Osteoblast (primary cell): ENCODE measurements around the gene HDHD5. TPM values are rescaled to one million over a fixed set of nuclear protein-coding genes. Genes with fewer than 3 reads are reported as not detected.

Experiments
- DNase-seq: peaks from one replicate; pipeline ENCODE4 v3.0.0; 2011; ENCODE audit warnings: low spot score, mixed read lengths; ENCODE audit not compliant: insufficient read length; ENCODE audit errors: missing footprints
- H2AFZ ChIP-seq: 2 replicates; pipeline ENCODE4 v1.6.0; 2011; ENCODE audit warnings: mild to moderate bottlenecking, low read length
- H3K27ac ChIP-seq: 2 replicates; pipeline ENCODE4 v1.5.1; 2011; ENCODE audit warnings: mild to moderate bottlenecking, low read depth, low read length, moderate library complexity
- H3K27me3 ChIP-seq: 2 replicates; pipeline ENCODE4 v1.6.0; 2012; ENCODE audit warnings: mild to moderate bottlenecking, control low read depth, inconsistent platforms, low read length, moderate library complexity; ENCODE audit not compliant: insufficient read depth
- H3K36me3 ChIP-seq: 2 replicates; pipeline ENCODE4 v1.5.1; 2011; ENCODE audit warnings: mild to moderate bottlenecking, low read length, control low read depth, moderate library complexity; ENCODE audit not compliant: insufficient read depth
- H3K4me1 ChIP-seq: 2 replicates; pipeline ENCODE4 v1.5.1; 2011; ENCODE audit warnings: mild to moderate bottlenecking, low read length, control low read depth, moderate library complexity; ENCODE audit not compliant: insufficient read depth
- H3K4me2 ChIP-seq: 2 replicates; pipeline ENCODE4 v1.6.0; 2011; ENCODE audit warnings: mild to moderate bottlenecking, low read length; ENCODE audit not compliant: insufficient read depth
- H3K4me3 ChIP-seq: fragments of 200-600 bp; sonication (generic); 3 replicates; pipeline ENCODE4 v1.5.1; 2012; ENCODE audit warnings: mild to moderate bottlenecking, low read length, inconsistent platforms; ENCODE audit not compliant: insufficient read depth
- H3K79me2 ChIP-seq: 2 replicates; pipeline ENCODE4 v1.6.0; 2012; ENCODE audit warnings: mild to moderate bottlenecking, low read length, control low read depth, inconsistent platforms; ENCODE audit not compliant: insufficient read depth
- H3K9me3 ChIP-seq: 2 replicates; pipeline ENCODE4 v1.5.1; 2011; ENCODE audit warnings: low read depth, low read length, control low read depth
- H4K20me1 ChIP-seq: 2 replicates; pipeline ENCODE4 v1.6.0; 2012; ENCODE audit warnings: mild to moderate bottlenecking, low read length, control low read depth; ENCODE audit not compliant: insufficient read depth
- CTCF ChIP-seq: IDR thresholded peaks from 2 replicates; pipeline ENCODE4 v1.5.1; 2011; ENCODE audit warnings: mild to moderate bottlenecking, low read depth, low read length, moderate library complexity; ENCODE audit errors: extremely low read depth
- total RNA-seq: library from RNA; depleted of rRNA; stranded (reverse); fragments of >200 nt; gene quantifications from 2 replicates; pipeline ENCODE4 v1.2.3, GENCODE V29; 2012

HDHD5 gene
- total RNA-seq, 1 donor: 31.8 TPM

- H4K20me1 ChIP-seq: peaks cover 3% of the 10 kb centered on the region
- H3K27me3 ChIP-seq: no peaks in the 10 kb centered on the region
- H3K79me2 ChIP-seq: no peaks in the 10 kb centered on the region
- H3K27ac ChIP-seq: no peak overlapping the region
- DNase-seq: peak; percentile 77
- no peaks in the 10 kb centered on the region for H3K9me3 ChIP-seq
- no peak overlapping the region for H2AFZ ChIP-seq
- no peak for TF ChIP-seq CTCF
- no peaks in the 10 kb centered on the region for H3K36me3 ChIP-seq
- H3K4me2 ChIP-seq: no peak overlapping the region
- no peaks in the 10 kb centered on the region for H3K4me1 ChIP-seq
- no peak overlapping the region for H3K4me3 ChIP-seq
Measured at GRCh38 chr22:17137170-17137569, 21.9 kb downstream of the HDHD5 start.

- no peak overlapping the region for H3K27ac ChIP-seq
- DNase-seq: no peak
- no peaks in the 10 kb centered on the region for H3K79me2 ChIP-seq
- no peaks in the 10 kb centered on the region for H3K36me3 ChIP-seq
- peaks cover 3% of the 10 kb centered on the region for H4K20me1 ChIP-seq
- no peaks in the 10 kb centered on the region for H3K4me1 ChIP-seq
- H3K9me3 ChIP-seq: no peaks in the 10 kb centered on the region
- H3K27me3 ChIP-seq: no peaks in the 10 kb centered on the region
- no peak for TF ChIP-seq CTCF
- H2AFZ ChIP-seq: no peak overlapping the region
- no peak overlapping the region for H3K4me2 ChIP-seq
- no peak overlapping the region for H3K4me3 ChIP-seq
Measured at GRCh38 chr22:17135153-17135760, 23.8 kb downstream of the HDHD5 start.

- H3K9me3 ChIP-seq: no peaks in the 10 kb centered on the region
- H3K4me3 ChIP-seq: no peak overlapping the region
- no peak for TF ChIP-seq CTCF
- H4K20me1 ChIP-seq: peaks cover 3% of the 10 kb centered on the region
- no peaks in the 10 kb centered on the region for H3K4me1 ChIP-seq
- H3K27ac ChIP-seq: no peak overlapping the region
- no peak for DNase-seq
- H3K36me3 ChIP-seq: no peaks in the 10 kb centered on the region
- no peak overlapping the region for H2AFZ ChIP-seq
- H3K27me3 ChIP-seq: no peaks in the 10 kb centered on the region
- no peaks in the 10 kb centered on the region for H3K79me2 ChIP-seq
- no peak overlapping the region for H3K4me2 ChIP-seq
Measured at GRCh38 chr22:17133137-17133536, 25.9 kb downstream of the HDHD5 start.

- H3K4me3 ChIP-seq: no peak overlapping the region
- no peaks in the 10 kb centered on the region for H3K27me3 ChIP-seq
- no peaks in the 10 kb centered on the region for H3K4me1 ChIP-seq
- peaks cover 3% of the 10 kb centered on the region for H4K20me1 ChIP-seq
- no peak overlapping the region for H3K4me2 ChIP-seq
- H3K79me2 ChIP-seq: no peaks in the 10 kb centered on the region
- DNase-seq: no peak
- H3K27ac ChIP-seq: no peak overlapping the region
- no peaks in the 10 kb centered on the region for H3K9me3 ChIP-seq
- H2AFZ ChIP-seq: no peak overlapping the region
- TF ChIP-seq CTCF: no peak
- H3K36me3 ChIP-seq: no peaks in the 10 kb centered on the region
Measured at GRCh38 chr22:17132112-17132511, 27.0 kb downstream of the HDHD5 start.
